Sigmoid colon (tissue), 4 donors: Measurements from ENCODE around the gene MAPKAP1.

Source experiments
- EP300 ChIP-seq, 4 donors: sonication (generic); formaldehyde crosslinking; IDR thresholded peaks; one replicate each; pipeline ENCODE4 v1.6.1; 2017; ENCODE audit warnings: antibody characterized with exemption in 4 of 4
- POLR2A ChIP-seq, 2 donors: fragments of 450-650 bp; IDR thresholded peaks; one replicate each; pipeline ENCODE4 v1.6.1; 2016; ENCODE audit warnings: antibody characterized with exemption in 2 of 2, mild to moderate bottlenecking in 2 of 2, moderate library complexity in 2 of 2
- POLR2AphosphoS5 ChIP-seq, 4 donors: sonication (generic); formaldehyde crosslinking; IDR thresholded peaks; one replicate each; pipeline ENCODE4 v1.6.1; 2017; ENCODE audit warnings: antibody characterized with exemption in 4 of 4
- TF ChIP-seq, protein P1 (sequence below), 4 experiments: fragments of 450-650 bp in 3 of 4; fragments of 200-600 bp in 1 of 4; IDR thresholded peaks; one replicate each; pipeline ENCODE4 v1.5.1; 2016 to 2019; ENCODE audit warnings: antibody characterized with exemption in 4 of 4, mild to moderate bottlenecking in 3 of 4, moderate library complexity in 2 of 4

- TF ChIP-seq, protein P1, sequence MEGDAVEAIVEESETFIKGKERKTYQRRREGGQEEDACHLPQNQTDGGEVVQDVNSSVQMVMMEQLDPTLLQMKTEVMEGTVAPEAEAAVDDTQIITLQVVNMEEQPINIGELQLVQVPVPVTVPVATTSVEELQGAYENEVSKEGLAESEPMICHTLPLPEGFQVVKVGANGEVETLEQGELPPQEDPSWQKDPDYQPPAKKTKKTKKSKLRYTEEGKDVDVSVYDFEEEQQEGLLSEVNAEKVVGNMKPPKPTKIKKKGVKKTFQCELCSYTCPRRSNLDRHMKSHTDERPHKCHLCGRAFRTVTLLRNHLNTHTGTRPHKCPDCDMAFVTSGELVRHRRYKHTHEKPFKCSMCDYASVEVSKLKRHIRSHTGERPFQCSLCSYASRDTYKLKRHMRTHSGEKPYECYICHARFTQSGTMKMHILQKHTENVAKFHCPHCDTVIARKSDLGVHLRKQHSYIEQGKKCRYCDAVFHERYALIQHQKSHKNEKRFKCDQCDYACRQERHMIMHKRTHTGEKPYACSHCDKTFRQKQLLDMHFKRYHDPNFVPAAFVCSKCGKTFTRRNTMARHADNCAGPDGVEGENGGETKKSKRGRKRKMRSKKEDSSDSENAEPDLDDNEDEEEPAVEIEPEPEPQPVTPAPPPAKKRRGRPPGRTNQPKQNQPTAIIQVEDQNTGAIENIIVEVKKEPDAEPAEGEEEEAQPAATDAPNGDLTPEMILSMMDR (IDR thresholded peaks at IDR 0.05): no peak
- no peak for TF ChIP-seq POLR2AphosphoS5 (IDR thresholded peaks at IDR 0.05)
- no peak for TF ChIP-seq POLR2A (IDR thresholded peaks at IDR 0.05)
- TF ChIP-seq EP300 (IDR thresholded peaks at IDR 0.05): no peak
Measured at GRCh38 chr9:125479846-125480615, 227.0 kb downstream of the MAPKAP1 start.
